ENCODE measurements around the gene DYNLT1. TPM values are rescaled to one million over a fixed set of nuclear protein-coding genes. Genes with fewer than 3 reads are reported as not detected.

The DYNLT1 gene
- total and polyA plus RNA-seq, 10 of the 15 experiments (the other 5 are each of a cell fraction or from before 2014, with no cell fraction given) = 33.6 to 298 (median 89.2) TPM

GRCh38 chr6:158645064-158646022 is 800 bp upstream of the DYNLT1 start (continued):
- TF ChIP-seq SUPT20H (IDR thresholded peaks at IDR 0.05; ENCODE audit: borderline replicate concordance, control insufficient read depth, low read depth, low read length) = no peak
- TF ChIP-seq EP300 (IDR thresholded peaks at IDR 0.05; ENCODE audit: borderline replicate concordance in 1 of 2, control insufficient read depth in 1 of 2, low read depth in 2 of 2, low read length in 2 of 2) = no peak
- no peak for TF ChIP-seq ZNF592 (IDR thresholded peaks at IDR 0.05)
- no peak for TF ChIP-seq WRNIP1 (IDR thresholded peaks at IDR 0.05; ENCODE audit: borderline replicate concordance, low read depth, low read length)
- TF ChIP-seq SP1 (IDR thresholded peaks at IDR 0.05; ENCODE audit: low read depth, low read length) = no peak
- TF ChIP-seq SIX5 (IDR thresholded peaks at IDR 0.05; ENCODE audit: low read depth, low read length, severe bottlenecking) = no peak
- TF ChIP-seq JUNB (IDR thresholded peaks at IDR 0.05) = no peak
- no peak for TF ChIP-seq STAT3 (IDR thresholded peaks at IDR 0.05; ENCODE audit: low read depth, low read length)
- peak; percentile 7; the same call in 1 of the 2 replicates for TF ChIP-seq MXI1 (IDR thresholded peaks at IDR 0.05; ENCODE audit: low read depth, low read length)
- 0 out of 2 replicates have a peak, but pooled peaks have one; percentile 15 for TF ChIP-seq IKZF1 (conservative IDR thresholded peaks at IDR 0.05)

Measured in GM12878 (cell line).